H1 (cell line): ENCODE results near the gene SDF2. TPM values are rescaled to one million over a fixed set of nuclear protein-coding genes. Genes with fewer than 3 reads are reported as not detected.

ENCODE experiments used
- ASH2L ChIP-seq: fragments of 200-600, 300-600 bp; sonication (generic); IDR thresholded peaks from one replicate; pipeline ENCODE4 v1.7.1; 2017; ENCODE audit warnings: low read length
- ATF2 ChIP-seq: IDR thresholded peaks from 2 replicates; pipeline ENCODE4 v1.6.1; 2012; ENCODE audit warnings: low read length, inconsistent platforms
- KDM4A ChIP-seq: IDR thresholded peaks from one replicate; pipeline ENCODE4 v1.7.1; 2012; ENCODE audit warnings: low read depth, mild to moderate bottlenecking, moderate library complexity, low read length, inconsistent platforms; ENCODE audit not compliant: severe bottlenecking
- RAD21 ChIP-seq, 2 experiments: IDR thresholded peaks in 1 of 2; conservative IDR thresholded peaks in 1 of 2; 2 replicates each; pipeline ENCODE4 v1.6.1; 2011; ENCODE audit warnings: low read depth in 2 of 2, low read length in 2 of 2, improper control_type of control experiment in 1 of 2, inconsistent platforms in 1 of 2, mild to moderate bottlenecking in 1 of 2, moderate library complexity in 1 of 2
- SIN3A ChIP-seq, 2 experiments: IDR thresholded peaks in 1 of 2; conservative IDR thresholded peaks in 1 of 2; 2 replicates each; pipeline ENCODE4 v1.6.1; 2011 to 2012; ENCODE audit warnings: low read length in 2 of 2, improper control_type of control experiment in 1 of 2, low read depth in 1 of 2, mild to moderate bottlenecking in 1 of 2
- polyA plus RNA-seq, 7 experiments: library from polyadenylated mRNA; depleted of rRNA in 3 of 7; stranded (reverse) in 5 of 7; unstranded in 2 of 7; fragments of >200 nt in 5 of 7; fragments of 200-250 nt in 2 of 7; gene quantifications; 1 replicate in 5 of 7; 2 replicates in 1 of 7; 4 replicates in 1 of 7; pipeline versions ENCODE4 v1.2.1 to v1.2.3, GENCODE V29; 2011 to 2013; ENCODE audit warnings: missing spikeins in 2 of 7, mixed read lengths in 2 of 7
- total RNA-seq: library from RNA; stranded (reverse); fragmentation: NEBNext Ultra II Directional; extraction: Animal tissue kit (Norgen Biotek cat#: 25700); gene quantifications from 2 replicates; pipeline ENCODE4 v1.2.1, GENCODE V29; 2021

SDF2 gene
- total and polyA plus RNA-seq, 2 of the 8 experiments (the other 6 are each of a cell fraction or from before 2014, with no cell fraction given) = 44.8 to 65.4 TPM

- TF ChIP-seq ATF2 = no peak
- peak; percentile 17 to 69; a peak in 1 of 4 replicates for TF ChIP-seq SIN3A (conservative IDR thresholded peaks at IDR 0.05 in 1 of 2, IDR thresholded peaks at IDR 0.05 in 1 of 2; ENCODE audit: low read depth in 1 of 2, low read length in 2 of 2)
- TF ChIP-seq ASH2L = peak; percentile 3
- peak in 1 of 2 experiments; percentile 18; a peak in 1 of 4 replicates for TF ChIP-seq RAD21 (IDR thresholded peaks at IDR 0.05 in 1 of 2, conservative IDR thresholded peaks at IDR 0.05 in 1 of 2; ENCODE audit: low read depth in 2 of 2, low read length in 2 of 2)
- TF ChIP-seq KDM4A = peak; percentile 53
Measured at GRCh38 chr17:28643983-28644786, 17.5 kb downstream of the SDF2 start (continued).
